ENCODE data around the gene MYOF.
A peak's percentile ranks its signal among the peaks of the same experiment; 100 is the strongest.
"Not testable (repeated sequence)": the region's sequence is repeated elsewhere in the genome, so short reads cannot be mapped to it uniquely, and the experiment has no call there.

MYOF gene

DNA sequence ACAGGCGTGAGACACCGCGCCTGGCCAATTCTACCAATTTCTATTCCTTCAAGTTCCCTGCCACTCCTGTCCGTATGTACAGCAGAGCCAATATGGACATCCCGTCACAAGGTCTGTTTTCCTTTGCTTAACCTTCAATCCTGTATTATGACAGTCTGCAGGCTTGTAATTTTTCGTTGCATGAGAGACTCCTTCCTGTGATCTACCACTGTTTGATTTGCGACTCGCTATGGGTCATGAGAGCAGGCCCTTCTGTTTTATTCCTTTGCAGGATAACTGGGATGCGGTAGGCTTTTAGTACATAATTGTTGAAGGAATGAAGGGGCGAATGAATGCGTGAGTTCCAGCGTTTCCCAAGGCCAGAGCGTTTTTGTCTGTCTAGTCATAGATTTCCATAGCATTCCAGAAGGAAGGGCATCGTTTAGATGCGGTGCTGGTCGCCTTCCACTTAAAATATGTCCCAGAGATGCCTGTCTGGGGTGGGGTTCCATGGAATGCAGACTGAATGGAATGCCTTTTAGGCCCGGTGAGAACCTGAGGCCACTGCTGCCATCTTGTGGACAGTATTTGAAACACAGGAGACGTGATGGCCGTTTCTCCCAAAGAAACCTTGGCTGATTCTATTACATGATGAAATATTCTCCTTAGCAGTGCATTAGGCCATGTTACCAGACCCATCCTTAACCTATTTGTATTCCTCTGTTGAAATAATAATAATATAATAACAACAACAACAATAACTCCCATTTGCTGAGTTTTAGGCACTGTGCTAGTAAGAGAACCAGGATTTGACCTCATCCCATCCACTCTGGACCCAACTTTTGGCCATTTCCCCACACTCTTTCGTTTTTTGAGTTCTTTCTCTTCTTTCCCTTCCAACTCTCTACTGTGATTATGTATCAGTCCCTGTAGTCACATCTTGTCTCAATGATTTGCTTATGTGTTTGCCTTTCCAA, 193.2 kb downstream of the MYOF start:
- peak; percentile 15 for DNase-seq (ENCODE audit: low read depth)

- no peak for DNase-seq (ENCODE audit: low read depth)
Measured at GRCh38 chr10:93287775-93288174, 194.4 kb downstream of the MYOF start.

- not testable (repeated sequence) for DNase-seq (ENCODE audit: low read depth)
Measured at GRCh38 chr10:93284246-93284645, 197.9 kb downstream of the MYOF start.

- no peak for DNase-seq (ENCODE audit: low read depth)
Measured at GRCh38 chr10:93281367-93281720, 200.8 kb downstream of the MYOF start.

DNA sequence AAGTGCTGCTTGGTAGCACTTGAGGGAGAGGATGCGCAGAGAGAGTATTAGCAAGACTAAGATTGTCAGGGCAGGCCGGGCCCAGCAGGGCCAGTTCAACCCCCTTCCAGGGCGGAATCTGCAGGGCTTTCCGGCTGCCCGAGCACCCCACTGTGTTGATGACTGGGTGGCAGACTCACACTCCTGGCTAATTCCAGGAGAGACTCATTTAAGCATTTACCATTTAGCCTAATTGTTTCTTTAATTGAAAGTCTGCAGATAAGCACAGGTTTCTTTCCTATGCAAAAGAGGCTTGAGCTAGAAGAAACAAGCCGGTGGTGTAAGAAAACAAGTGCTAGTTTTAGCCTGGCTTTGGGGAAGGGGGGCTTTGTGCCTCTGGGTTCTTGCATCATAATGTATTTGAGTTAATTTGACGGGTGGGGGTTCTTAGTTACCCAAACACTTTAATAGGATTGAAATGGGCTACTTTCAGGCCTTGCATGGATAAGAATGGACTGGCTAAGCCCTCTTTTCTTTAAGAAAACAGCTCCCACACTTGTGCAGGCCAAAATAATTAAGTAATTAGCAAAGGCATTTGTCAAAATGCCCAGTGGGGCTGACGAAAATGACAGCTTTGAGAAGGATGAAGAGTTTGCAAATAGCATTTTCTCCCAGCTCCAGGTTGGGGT, 201.3 kb downstream of the MYOF start:
- DNase-seq (ENCODE audit: low read depth), result no peak

DNA sequence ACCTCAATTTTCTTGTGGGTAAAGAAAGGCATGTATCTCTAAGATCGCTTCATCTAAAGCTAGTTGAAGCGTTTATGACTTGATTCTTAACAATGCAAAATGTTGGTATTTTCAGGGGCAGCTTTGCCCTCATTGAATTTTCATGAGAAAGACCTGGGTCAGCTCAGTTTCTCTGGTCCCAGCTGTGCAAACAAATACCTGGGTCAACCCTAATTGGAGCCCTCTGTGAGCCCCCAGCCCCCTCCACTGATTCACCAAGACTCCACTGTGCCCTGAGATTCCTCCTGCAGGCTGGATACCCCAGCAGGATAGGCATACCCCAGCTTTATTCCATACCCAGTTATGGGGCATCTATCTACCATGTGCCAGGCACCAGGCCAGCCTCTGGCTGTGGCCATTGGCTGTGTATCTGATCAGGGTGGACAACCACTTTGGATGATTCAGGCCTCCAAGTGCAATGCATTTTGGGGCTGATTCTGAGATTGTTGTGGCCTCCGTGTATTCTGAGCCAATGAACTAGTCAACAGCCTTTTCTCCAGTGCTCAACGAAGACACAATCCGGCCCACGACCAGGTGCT, 201.9 kb downstream of the MYOF start:
- no peak for DNase-seq (ENCODE audit: low read depth)

DNA sequence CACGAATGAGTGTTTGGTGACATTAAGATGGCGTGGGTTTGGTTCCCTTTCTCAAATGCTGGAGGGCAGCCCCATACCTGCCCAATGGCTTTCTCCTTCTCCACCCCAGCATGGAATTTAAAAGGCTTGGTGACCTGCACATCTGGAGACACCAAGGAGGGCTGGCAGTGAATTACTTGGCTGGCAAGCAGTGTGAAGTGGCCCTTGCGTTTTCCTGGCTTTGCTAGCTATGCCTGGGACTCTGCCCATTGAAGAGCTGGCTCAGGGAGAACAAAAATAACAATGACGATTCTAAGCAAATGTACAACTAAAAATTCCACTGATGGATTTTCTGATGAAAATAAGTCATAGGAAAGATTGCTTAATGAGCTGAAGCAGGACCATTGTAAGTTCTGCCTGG, 204.8 kb downstream of the MYOF start:
- no peak for DNase-seq (ENCODE audit: low read depth)

- DNase-seq (ENCODE audit: low read depth), result no peak
Measured at GRCh38 chr10:93274419-93274818, 207.7 kb downstream of the MYOF start.

DNA sequence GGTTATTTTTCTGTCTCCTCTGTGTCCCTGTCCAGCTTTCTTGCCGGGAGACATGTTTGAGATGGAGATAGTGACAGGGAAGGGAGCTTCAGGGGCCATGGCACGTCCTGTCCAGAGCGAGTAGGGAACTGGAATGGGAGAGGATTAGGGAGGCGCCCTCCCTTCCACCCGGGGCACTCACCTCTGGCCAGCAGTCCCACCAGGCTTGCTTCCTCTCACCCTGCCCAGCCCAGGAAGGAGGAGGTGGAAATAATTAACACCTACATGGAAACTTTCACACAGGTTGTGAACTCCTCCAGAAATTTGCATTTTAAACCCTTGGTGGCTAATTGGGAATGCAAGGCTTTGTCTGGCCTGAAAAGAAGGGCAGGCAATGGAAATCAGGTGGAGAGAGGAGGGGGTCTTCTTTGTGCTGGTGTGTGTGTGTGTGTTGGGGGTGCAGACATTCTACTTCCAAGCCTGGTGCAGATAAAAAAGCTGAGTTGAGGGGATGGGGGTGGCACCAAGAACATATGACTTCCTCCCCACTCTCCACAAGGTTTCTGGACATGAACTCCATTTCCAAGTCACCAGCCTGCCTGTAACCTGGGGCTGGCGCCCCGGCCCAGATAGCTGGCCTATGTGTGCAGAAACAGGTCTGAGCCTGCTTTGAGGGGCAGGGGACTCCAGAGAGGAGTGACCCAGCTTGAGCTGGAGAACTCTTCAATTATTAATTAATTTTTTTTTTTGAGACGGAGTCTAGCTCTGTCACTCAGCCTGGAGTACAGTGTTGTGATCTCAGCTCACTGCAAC, 209.1 kb downstream of the MYOF start:
- no peak for DNase-seq (ENCODE audit: low read depth)

GRCh38 chr10:93271347-93271746, 210.8 kb downstream of the MYOF start:
- no peak for DNase-seq (ENCODE audit: low read depth)

DNA sequence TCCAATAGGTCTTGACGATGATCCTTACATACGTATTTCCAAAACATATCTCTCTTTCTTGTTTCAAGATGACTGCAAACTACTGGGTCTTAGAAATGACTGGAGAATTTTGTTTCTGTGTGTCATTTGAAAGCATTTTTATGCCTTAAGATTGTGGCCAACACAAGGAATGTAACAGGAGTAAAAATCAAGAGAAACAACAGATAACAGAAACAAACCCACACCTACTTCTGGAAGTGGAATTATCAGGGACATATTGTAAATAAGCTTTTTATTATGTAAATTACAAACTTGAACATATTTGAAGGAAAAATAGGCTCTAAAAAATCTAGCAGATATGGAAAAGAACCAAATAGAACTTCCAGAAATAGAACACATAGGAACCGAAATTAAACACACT, 212.9 kb downstream of the MYOF start:
- no peak for DNase-seq (ENCODE audit: low read depth)

GRCh38 chr10:93268021-93268420, 214.1 kb downstream of the MYOF start:
- DNase-seq (ENCODE audit: low read depth), result no peak

- no peak for DNase-seq (ENCODE audit: low read depth)
Measured at GRCh38 chr10:93267521-93267920, 214.6 kb downstream of the MYOF start.

GRCh38 chr10:93266858-93267257, 215.3 kb downstream of the MYOF start:
- DNase-seq (ENCODE audit: low read depth), result no peak

DNA sequence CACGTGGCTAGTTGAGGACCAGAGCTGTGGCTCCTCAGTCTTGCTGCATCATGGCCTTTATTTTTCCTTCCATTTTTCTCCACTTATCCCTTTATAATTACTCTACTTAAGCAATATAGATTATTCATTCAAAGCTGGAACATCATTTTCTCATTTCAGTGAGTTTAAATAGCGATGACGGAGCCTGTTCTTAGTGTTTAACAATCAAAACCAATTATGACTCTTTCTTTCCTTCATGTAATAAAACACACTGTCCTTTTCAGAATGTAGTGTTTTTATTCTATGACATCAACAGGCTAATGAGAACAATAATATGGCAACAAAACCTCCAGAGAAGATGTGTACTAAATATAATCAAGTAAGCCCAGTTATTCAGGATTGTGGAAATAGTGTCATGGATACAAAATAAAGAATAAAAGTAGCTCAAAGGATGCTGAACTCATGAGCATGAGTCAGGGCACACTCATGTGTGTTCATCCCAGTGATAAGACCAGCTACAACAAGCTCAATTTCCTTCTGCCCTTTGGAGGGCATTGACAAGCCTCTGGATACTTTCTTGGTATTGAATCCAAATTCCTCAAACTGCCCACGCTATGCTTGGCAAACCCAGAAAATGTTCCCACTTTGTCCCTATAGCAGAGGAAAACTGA, 220.0 kb downstream of the MYOF start:
- DNase-seq (ENCODE audit: low read depth), result no peak

GRCh38 chr10:93261089-93261488, 221.0 kb downstream of the MYOF start:
- no peak for DNase-seq (ENCODE audit: low read depth)

DNA sequence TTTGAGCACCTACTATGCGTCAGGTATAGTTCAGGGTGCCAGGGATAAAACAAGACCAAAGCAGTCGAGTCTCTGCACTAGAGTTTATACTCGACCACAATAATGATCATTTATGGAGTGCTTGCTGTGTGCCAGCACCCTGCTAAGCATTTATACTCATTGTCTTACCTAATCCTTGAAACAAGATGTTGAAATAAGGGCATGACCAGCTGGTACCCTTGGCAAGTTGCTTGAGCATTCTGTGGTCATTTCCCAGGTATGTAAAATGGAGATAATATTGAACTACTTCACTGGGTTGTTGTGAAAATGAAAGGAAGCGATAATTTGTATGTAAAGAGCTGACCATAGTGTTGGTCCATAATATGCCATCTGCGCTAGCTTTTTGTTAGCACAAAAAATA, 223.0 kb downstream of the MYOF start:
- DNase-seq (ENCODE audit: low read depth), result no peak
